Measurements from ENCODE around the gene NDUFC1. TPM values are rescaled to one million over a fixed set of nuclear protein-coding genes. Genes with fewer than 3 reads are reported as not detected.

Gene NDUFC1
- total and polyA plus RNA-seq, 2 of the 8 experiments (the other 6 are each of a cell fraction or from before 2014, with no cell fraction given): 41.9 to 62.0 TPM

GRCh38 chr4:139295942-139296299 lies 6.4 kb downstream of the NDUFC1 start (continued):
- TF ChIP-seq ZNF274 (IDR thresholded peaks at IDR 0.05; ENCODE audit: borderline replicate concordance, extremely low read depth, low read length): no peak
- no peak for TF ChIP-seq EP300 (IDR thresholded peaks at IDR 0.05; ENCODE audit: borderline replicate concordance in 1 of 2, low read depth in 2 of 2, low read length in 2 of 2)
- TF ChIP-seq POU5F1 (IDR thresholded peaks at IDR 0.05; ENCODE audit: low read depth, low read length): no peak
- TF ChIP-seq GABPA (IDR thresholded peaks at IDR 0.05; ENCODE audit: borderline replicate concordance, insufficient read depth, low read length): no peak
- no peak for TF ChIP-seq EZH2 (IDR thresholded peaks at IDR 0.05; ENCODE audit: low read depth, low read length, severe bottlenecking)
- TF ChIP-seq CBX5 (IDR thresholded peaks at IDR 0.05; ENCODE audit: low read depth, low read length): no peak
